Erythroblast (primary cell): Measurements from ENCODE around the gene GSTA2.
"Not testable (repeated sequence)": the region's sequence is repeated elsewhere in the genome, so short reads cannot be mapped to it uniquely, and the experiment has no call there.

Source experiments
- GATA1 ChIP-seq: IDR thresholded peaks from 2 replicates; pipeline ENCODE4 v1.6.1; 2011; ENCODE audit warnings: low read depth, mild to moderate bottlenecking, control low read depth, low read length, moderate library complexity
- POLR2A ChIP-seq: IDR thresholded peaks from 2 replicates; pipeline ENCODE4 v1.6.1; 2011; ENCODE audit warnings: mild to moderate bottlenecking, low read length

DNA sequence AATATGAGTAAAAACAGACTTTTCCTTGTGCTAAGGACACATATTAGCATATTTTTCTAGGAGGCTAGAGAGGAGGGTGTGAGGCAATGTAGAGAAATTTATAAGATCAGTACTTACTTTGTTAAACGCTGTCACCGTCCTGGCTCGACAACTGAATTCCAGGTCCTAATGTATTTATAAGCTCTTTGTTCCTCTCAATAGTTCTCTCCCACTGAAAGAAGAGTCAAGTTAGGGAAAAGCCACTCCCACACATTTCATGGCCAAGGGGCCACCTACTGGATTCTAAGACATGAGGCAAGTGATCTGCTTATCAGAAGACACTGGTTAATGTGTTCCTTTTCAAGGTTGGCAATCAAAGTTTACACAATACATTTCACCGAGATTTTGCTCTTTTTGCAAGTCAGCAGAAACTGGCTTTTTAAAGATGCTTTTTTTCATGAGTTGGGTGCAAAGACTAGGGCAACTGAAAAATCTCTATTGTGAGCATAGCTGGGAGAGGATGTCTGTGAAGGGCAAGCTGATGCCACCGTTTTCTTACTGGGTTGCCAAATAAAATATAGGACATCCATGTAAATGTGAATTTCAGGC, 40.5 kb upstream of the GSTA2 start, which contains the start of gene GSTA1:
- TF ChIP-seq POLR2A, GATA1: not testable (repeated sequence)
